Neuron (in vitro differentiated cells): Measurements from ENCODE around the gene LYAR.

Experiments
- H2AFZ ChIP-seq: one replicate; pipeline ENCODE4 v1.6.1; 2013; ENCODE audit warnings: low read depth, mild to moderate bottlenecking, inconsistent platforms, low read length, moderate library complexity
- H3K27me3 ChIP-seq: one replicate; pipeline ENCODE4 v1.6.1; 2013; ENCODE audit warnings: low read length; ENCODE audit not compliant: insufficient read depth
- H3K36me3 ChIP-seq: one replicate; pipeline ENCODE4 v1.6.1; 2013; ENCODE audit warnings: low read length; ENCODE audit not compliant: insufficient read depth
- H3K4me1 ChIP-seq: one replicate; pipeline ENCODE4 v1.6.1; 2013; ENCODE audit warnings: low read length; ENCODE audit not compliant: insufficient read depth
- H3K4me3 ChIP-seq: 2 replicates; pipeline ENCODE4 v1.5.1; 2013; ENCODE audit warnings: mild to moderate bottlenecking, low read length, moderate library complexity
- H3K9me3 ChIP-seq: one replicate; pipeline ENCODE4 v1.6.1; 2013; ENCODE audit warnings: low read length

LYAR gene

GRCh38 chr4:4289941-4290850 is at the start of gene LYAR, which contains the start of gene ZBTB49:
TSS of gene LYAR (minus strand) at chr4:4290154. CDS start at chr4:4283742, 6,412 bp downstream.
TSS of gene ZBTB49 (plus strand) at chr4:4290251. CDS start at chr4:4299946, 9,695 bp downstream.
- Histone ChIP-seq H3K9me3 (no peaks in the 10 kb centered on the region), H3K36me3 (peaks cover 10% of the 10 kb centered on the region), H3K4me1 (peaks cover 20% of the 10 kb centered on the region), H3K4me3 (peak within 1 kb of the TSS; percentile 86), H3K27me3 (no peaks in the 10 kb centered on the region), H2AFZ (peak within 1 kb of the TSS; percentile 78)

- Histone ChIP-seq H3K9me3 (no peaks in the 10 kb centered on the region), H3K4me3 (no peak overlapping the region), H2AFZ (no peak overlapping the region), H3K27me3 (peaks cover 6% of the 10 kb centered on the region), H3K4me1 (no peaks in the 10 kb centered on the region), H3K36me3 (no peaks in the 10 kb centered on the region)
Observed at GRCh38 chr4:4339504-4340085, 49.6 kb upstream of the LYAR start.

GRCh38 chr4:4338210-4339001 is 48.5 kb upstream of the LYAR start:
- Histone ChIP-seq H3K9me3 (no peaks in the 10 kb centered on the region), H3K4me3 (no peak overlapping the region), H3K27me3 (peaks cover 3% of the 10 kb centered on the region), H3K36me3 (no peaks in the 10 kb centered on the region), H2AFZ (no peak overlapping the region), H3K4me1 (no peaks in the 10 kb centered on the region)

GRCh38 chr4:4334798-4335520 is 45.0 kb upstream of the LYAR start:
- Histone ChIP-seq H3K4me1 (no peaks in the 10 kb centered on the region), H3K4me3 (no peak overlapping the region), H3K9me3 (peaks cover 2% of the 10 kb centered on the region), H3K36me3 (no peaks in the 10 kb centered on the region), H2AFZ (no peak overlapping the region), H3K27me3 (peaks cover 3% of the 10 kb centered on the region)

GRCh38 chr4:4333265-4333706 is 43.3 kb upstream of the LYAR start:
- H3K36me3 ChIP-seq: no peaks in the 10 kb centered on the region
- H3K27me3 ChIP-seq: peaks cover 3% of the 10 kb centered on the region
- no peak overlapping the region for H3K4me3 ChIP-seq
- H3K9me3 ChIP-seq: peaks cover 2% of the 10 kb centered on the region
- H3K4me1 ChIP-seq: no peaks in the 10 kb centered on the region
- H2AFZ ChIP-seq: no peak overlapping the region

- Histone ChIP-seq H3K4me3 (no peak overlapping the region), H3K36me3 (no peaks in the 10 kb centered on the region), H2AFZ (no peak overlapping the region), H3K27me3 (no peaks in the 10 kb centered on the region), H3K9me3 (peaks cover 2% of the 10 kb centered on the region), H3K4me1 (no peaks in the 10 kb centered on the region)
Observed at GRCh38 chr4:4332529-4332928, 42.6 kb upstream of the LYAR start.

GRCh38 chr4:4330794-4331193 is 40.8 kb upstream of the LYAR start:
- no peak overlapping the region for H2AFZ ChIP-seq
- no peaks in the 10 kb centered on the region for H3K36me3 ChIP-seq
- no peaks in the 10 kb centered on the region for H3K27me3 ChIP-seq
- H3K4me3 ChIP-seq: no peak overlapping the region
- no peaks in the 10 kb centered on the region for H3K4me1 ChIP-seq
- H3K9me3 ChIP-seq: peaks cover 2% of the 10 kb centered on the region

- no peak overlapping the region for H3K4me3 ChIP-seq
- H2AFZ ChIP-seq: no peak overlapping the region
Observed at GRCh38 chr4:4329496-4329895, 39.5 kb upstream of the LYAR start.

GRCh38 chr4:4328840-4329239 is 38.9 kb upstream of the LYAR start:
- no peak overlapping the region for H2AFZ ChIP-seq
- H3K9me3 ChIP-seq: peaks cover 2% of the 10 kb centered on the region
- no peaks in the 10 kb centered on the region for H3K36me3 ChIP-seq
- no peaks in the 10 kb centered on the region for H3K4me1 ChIP-seq
- H3K4me3 ChIP-seq: no peak overlapping the region
- H3K27me3 ChIP-seq: no peaks in the 10 kb centered on the region

More at GRCh38 chr4:4329496-4329895, 39.5 kb upstream of the LYAR start:
- Histone ChIP-seq H3K4me1 (no peaks in the 10 kb centered on the region), H3K27me3 (no peaks in the 10 kb centered on the region), H3K9me3 (peaks cover 2% of the 10 kb centered on the region), H3K36me3 (no peaks in the 10 kb centered on the region)

GRCh38 chr4:4328206-4328605 is 38.3 kb upstream of the LYAR start:
- H3K9me3 ChIP-seq: peaks cover 2% of the 10 kb centered on the region
- no peaks in the 10 kb centered on the region for H3K4me1 ChIP-seq
- no peaks in the 10 kb centered on the region for H3K27me3 ChIP-seq
- H2AFZ ChIP-seq: no peak overlapping the region
- no peak overlapping the region for H3K4me3 ChIP-seq
- H3K36me3 ChIP-seq: no peaks in the 10 kb centered on the region

GRCh38 chr4:4327652-4328121 is 37.7 kb upstream of the LYAR start:
- Histone ChIP-seq H3K4me1 (no peaks in the 10 kb centered on the region), H3K9me3 (peaks cover 2% of the 10 kb centered on the region), H2AFZ (no peak overlapping the region), H3K36me3 (peaks cover under 1% of the 10 kb centered on the region), H3K27me3 (no peaks in the 10 kb centered on the region), H3K4me3 (no peak overlapping the region)

- peaks cover 2% of the 10 kb centered on the region for H3K9me3 ChIP-seq
- no peak overlapping the region for H3K4me3 ChIP-seq
- H3K4me1 ChIP-seq: no peaks in the 10 kb centered on the region
- H3K27me3 ChIP-seq: no peaks in the 10 kb centered on the region
- no peak overlapping the region for H2AFZ ChIP-seq
- peaks cover 13% of the 10 kb centered on the region for H3K36me3 ChIP-seq
Observed at GRCh38 chr4:4326166-4326565, 36.2 kb upstream of the LYAR start.
